Measurements from ENCODE around the gene GNAI2. TPM values are rescaled to one million over a fixed set of nuclear protein-coding genes. Genes with fewer than 3 reads are reported as not detected.

Gene GNAI2
- polyA plus RNA-seq, 1 donor from 2014 or later = 689 TPM

- Mint-ChIP-seq H3K9me3 (no peaks in the 10 kb centered on the region), H3K27me3 (peaks cover 1% of the 10 kb centered on the region), H3K4me3 (no peak overlapping the region), H3K4me1 (peaks cover 0 to 1% (median 0%) of the 10 kb centered on the region in 3 donors), H3K36me3 (no peaks in the 10 kb centered on the region), H3K27ac (no peak overlapping the region)
Observed at GRCh38 chr3:50211930-50212329, 24.1 kb upstream of the GNAI2 start.

DNA sequence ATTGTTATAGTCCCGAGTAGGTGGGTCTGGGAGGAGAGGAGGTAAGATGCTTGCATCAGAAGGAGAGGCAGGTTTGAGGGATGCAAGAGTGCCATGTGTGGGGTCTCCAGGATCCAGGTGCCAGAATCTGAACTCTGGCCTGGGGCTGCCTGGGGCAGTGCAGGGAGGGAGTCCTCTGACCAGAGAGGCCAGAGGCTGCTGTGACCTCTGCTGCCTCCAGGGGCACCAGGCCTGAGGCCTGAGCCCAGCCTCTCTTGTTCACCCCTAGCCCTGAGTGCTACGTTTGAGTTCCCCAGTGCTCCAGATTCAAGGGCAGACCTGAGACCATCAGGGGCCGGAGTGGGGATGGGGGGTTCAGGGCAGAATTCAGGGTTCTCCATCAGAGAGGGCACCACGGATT lies 23.5 kb upstream of the GNAI2 start:
- Mint-ChIP-seq H3K4me1 (peaks cover 0 to 1% (median 0%) of the 10 kb centered on the region in 3 donors), H3K27ac (no peak overlapping the region), H3K9me3 (no peaks in the 10 kb centered on the region), H3K27me3 (no peaks in the 10 kb centered on the region), H3K4me3 (no peak overlapping the region), H3K36me3 (no peaks in the 10 kb centered on the region)

DNA sequence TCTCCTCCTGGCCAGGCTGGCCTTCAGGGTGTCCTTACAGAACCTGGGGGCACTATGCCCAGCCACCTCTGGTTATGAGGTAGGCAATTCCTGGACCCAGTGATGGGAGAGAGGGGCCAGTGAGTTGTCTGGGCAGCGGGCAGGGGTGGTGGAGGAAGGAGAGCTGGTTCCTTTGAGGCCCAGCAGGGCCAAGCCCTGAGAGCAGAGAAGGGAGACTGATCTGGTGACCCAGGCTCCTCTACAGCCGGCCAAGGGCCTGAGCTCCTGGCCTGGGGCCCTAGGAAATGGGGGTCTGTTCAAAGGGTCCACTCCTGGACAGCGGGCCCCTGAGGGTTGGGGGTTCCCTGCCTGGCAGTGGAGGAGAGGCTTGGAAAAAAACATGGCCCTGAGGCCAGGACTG lies 23.0 kb upstream of the GNAI2 start:
- Mint-ChIP-seq H3K27me3 (no peaks in the 10 kb centered on the region), H3K36me3 (no peaks in the 10 kb centered on the region), H3K4me1 (peaks cover 0 to 1% (median 0%) of the 10 kb centered on the region in 3 donors), H3K9me3 (no peaks in the 10 kb centered on the region), H3K27ac (no peak overlapping the region), H3K4me3 (no peak overlapping the region)

DNA sequence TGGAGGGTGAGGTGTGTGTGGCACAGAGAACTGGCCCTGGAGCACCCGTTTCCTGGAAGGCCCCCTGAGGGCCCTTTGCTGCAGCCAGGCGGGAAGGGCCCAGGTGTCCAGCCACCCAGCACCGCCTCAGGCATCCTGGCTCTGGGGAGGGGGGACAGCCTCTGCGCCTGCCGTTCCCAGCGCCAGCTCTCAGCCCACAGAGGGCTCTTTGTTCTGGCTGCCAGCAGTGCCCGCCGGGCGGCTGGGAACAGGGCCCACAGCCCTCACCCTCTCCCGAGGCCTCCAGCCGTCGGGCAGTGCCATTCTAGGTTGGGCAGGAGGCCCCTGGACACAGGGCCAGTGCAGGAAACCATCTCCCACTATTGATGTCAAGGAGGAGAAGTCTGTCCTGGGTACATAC lies 22.6 kb upstream of the GNAI2 start:
- Mint-ChIP-seq H3K36me3 (no peaks in the 10 kb centered on the region), H3K27ac (no peak overlapping the region), H3K4me3 (no peak overlapping the region), H3K4me1 (peaks cover 0 to 1% (median 0%) of the 10 kb centered on the region in 3 donors), H3K27me3 (no peaks in the 10 kb centered on the region), H3K9me3 (no peaks in the 10 kb centered on the region)

- Mint-ChIP-seq H3K27me3 (no peaks in the 10 kb centered on the region), H3K9me3 (no peaks in the 10 kb centered on the region), H3K27ac (no peak overlapping the region), H3K4me3 (no peak overlapping the region), H3K4me1 (no peaks in the 10 kb centered on the region), H3K36me3 (no peaks in the 10 kb centered on the region)
Observed at GRCh38 chr3:50214824-50215223, 21.2 kb upstream of the GNAI2 start.

- H3K36me3 Mint-ChIP-seq = no peaks in the 10 kb centered on the region
Observed at GRCh38 chr3:50215529-50215928, 20.5 kb upstream of the GNAI2 start.

DNA sequence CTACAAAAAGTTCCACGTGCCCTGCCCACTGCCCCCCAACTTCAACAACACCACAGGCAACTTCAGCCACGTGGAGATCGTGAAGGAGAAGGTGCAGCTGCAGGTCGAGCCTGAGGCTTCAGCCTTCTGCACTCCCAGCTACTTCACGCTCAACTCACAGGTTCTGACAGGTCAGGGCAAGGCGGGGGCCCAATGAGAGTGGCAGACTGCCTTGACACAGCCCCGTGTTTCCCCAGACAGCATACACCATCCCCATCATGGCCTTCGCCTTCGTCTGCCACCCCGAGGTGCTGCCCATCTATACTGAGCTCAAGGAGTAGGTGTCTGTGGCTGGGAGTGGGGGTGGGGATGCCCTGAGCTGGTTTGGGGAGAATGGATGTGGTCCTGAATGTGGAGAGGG lies 18.3 kb upstream of the GNAI2 start:
- no peaks in the 10 kb centered on the region for H3K4me1 Mint-ChIP-seq
- no peaks in the 10 kb centered on the region for H3K9me3 Mint-ChIP-seq
- no peak overlapping the region for H3K27ac Mint-ChIP-seq
- H3K36me3 Mint-ChIP-seq = no peaks in the 10 kb centered on the region
- H3K27me3 Mint-ChIP-seq = no peaks in the 10 kb centered on the region
- no peak overlapping the region for H3K4me3 Mint-ChIP-seq

More at GRCh38 chr3:50215529-50215928, 20.5 kb upstream of the GNAI2 start:
- no peak overlapping the region for H3K27ac Mint-ChIP-seq
- H3K4me3 Mint-ChIP-seq = no peak overlapping the region
- no peaks in the 10 kb centered on the region for H3K27me3 Mint-ChIP-seq
- no peaks in the 10 kb centered on the region for H3K9me3 Mint-ChIP-seq
- no peaks in the 10 kb centered on the region for H3K4me1 Mint-ChIP-seq

- Mint-ChIP-seq H3K27me3 (no peaks in the 10 kb centered on the region), H3K4me1 (no peaks in the 10 kb centered on the region), H3K4me3 (no peak overlapping the region), H3K27ac (peak overlapping the region in 1 of 3 donors; percentile 53), H3K36me3 (no peaks in the 10 kb centered on the region), H3K9me3 (no peaks in the 10 kb centered on the region)
Observed at GRCh38 chr3:50218448-50218847, 17.6 kb upstream of the GNAI2 start.

GRCh38 chr3:50219285-50219684 lies 16.7 kb upstream of the GNAI2 start:
- H3K27ac Mint-ChIP-seq = no peak overlapping the region
- no peak overlapping the region for H3K4me3 Mint-ChIP-seq
- no peaks in the 10 kb centered on the region for H3K36me3 Mint-ChIP-seq
- peaks cover 2% of the 10 kb centered on the region for H3K27me3 Mint-ChIP-seq
- H3K9me3 Mint-ChIP-seq = no peaks in the 10 kb centered on the region
- no peaks in the 10 kb centered on the region for H3K4me1 Mint-ChIP-seq

GRCh38 chr3:50220109-50220508 lies 15.9 kb upstream of the GNAI2 start:
- H3K27me3 Mint-ChIP-seq = peaks cover 2% of the 10 kb centered on the region
- no peak overlapping the region for H3K4me3 Mint-ChIP-seq
- no peaks in the 10 kb centered on the region for H3K4me1 Mint-ChIP-seq
- no peaks in the 10 kb centered on the region for H3K36me3 Mint-ChIP-seq
- H3K27ac Mint-ChIP-seq = no peak overlapping the region
- H3K9me3 Mint-ChIP-seq = no peaks in the 10 kb centered on the region

DNA sequence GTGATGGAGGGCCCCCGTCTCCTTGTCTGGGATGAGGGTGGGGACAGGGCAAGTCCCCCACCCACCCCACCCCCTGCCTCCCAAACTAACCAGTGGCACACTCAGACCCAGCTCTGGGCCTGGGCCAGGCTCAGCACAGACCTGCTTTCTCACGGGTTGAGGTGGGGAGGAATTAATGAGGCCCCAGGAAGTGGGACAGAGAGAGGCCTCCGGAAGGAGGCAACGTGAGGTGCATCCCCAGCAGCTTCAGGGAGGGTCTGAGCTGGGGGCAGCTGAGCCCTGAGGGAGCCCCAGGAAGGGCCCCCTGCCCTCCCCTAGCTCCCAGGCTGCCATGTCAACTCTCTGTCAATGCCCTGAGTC lies 15.0 kb upstream of the GNAI2 start:
- Mint-ChIP-seq H3K36me3 (no peaks in the 10 kb centered on the region), H3K4me1 (peaks cover 2 to 3% (median 2%) of the 10 kb centered on the region in 3 donors), H3K4me3 (no peak overlapping the region), H3K9me3 (no peaks in the 10 kb centered on the region), H3K27ac (no peak overlapping the region), H3K27me3 (peaks cover 2% of the 10 kb centered on the region)

GRCh38 chr3:50221411-50222168 lies 14.4 kb upstream of the GNAI2 start:
- peaks cover 3 to 5% (median 4%) of the 10 kb centered on the region in 3 donors for H3K4me1 Mint-ChIP-seq
- H3K27me3 Mint-ChIP-seq = peaks cover 2% of the 10 kb centered on the region
- H3K27ac Mint-ChIP-seq = no peak overlapping the region
- H3K4me3 Mint-ChIP-seq = no peak overlapping the region
- no peaks in the 10 kb centered on the region for H3K36me3 Mint-ChIP-seq
- H3K9me3 Mint-ChIP-seq = no peaks in the 10 kb centered on the region

GRCh38 chr3:50222169-50222528 lies 13.9 kb upstream of the GNAI2 start:
- Mint-ChIP-seq H3K36me3 (no peaks in the 10 kb centered on the region), H3K27me3 (peaks cover 2% of the 10 kb centered on the region), H3K4me3 (no peak overlapping the region), H3K9me3 (no peaks in the 10 kb centered on the region), H3K4me1 (peaks cover 5 to 8% (median 6%) of the 10 kb centered on the region in 3 donors), H3K27ac (no peak overlapping the region)

DNA sequence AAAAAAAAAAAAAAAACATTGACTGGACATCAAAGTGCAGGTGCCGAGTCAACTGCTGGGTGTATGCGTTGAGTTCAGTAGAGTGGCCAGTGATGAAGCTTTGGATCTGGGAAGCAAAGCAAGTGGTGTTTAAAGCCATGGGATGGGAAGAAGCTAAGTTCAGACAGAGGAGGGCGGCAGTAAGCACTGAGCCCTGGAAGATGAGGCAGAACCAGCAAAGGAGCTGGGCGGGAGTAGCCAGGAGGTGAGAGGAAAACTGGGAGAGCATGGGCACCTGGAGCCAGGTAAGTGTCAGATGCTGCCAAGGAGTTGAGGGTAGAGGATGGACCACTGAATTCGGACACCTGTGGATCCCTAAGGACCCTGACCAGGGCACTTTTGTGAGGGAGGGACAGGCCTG lies 11.4 kb upstream of the GNAI2 start:
- H3K27ac Mint-ChIP-seq = peak overlapping the region; percentile 4 to 36 (median 34)
- peaks cover 5 to 19% (median 18%) of the 10 kb centered on the region in 3 donors for H3K4me1 Mint-ChIP-seq
- no peaks in the 10 kb centered on the region for H3K36me3 Mint-ChIP-seq
- peak overlapping the region in 3 of 4 donors; percentile 52 to 84 (median 61) for H3K4me3 Mint-ChIP-seq
- no peaks in the 10 kb centered on the region for H3K9me3 Mint-ChIP-seq
- peaks cover 2% of the 10 kb centered on the region for H3K27me3 Mint-ChIP-seq

- Mint-ChIP-seq H3K4me3 (peak overlapping the region; percentile 84 to 99 (median 94)), H3K9me3 (no peaks in the 10 kb centered on the region), H3K27ac (peak overlapping the region; percentile 70 to 94 (median 86)), H3K4me1 (peaks cover 17 to 30% (median 30%) of the 10 kb centered on the region in 3 donors), H3K36me3 (no peaks in the 10 kb centered on the region), H3K27me3 (peaks cover 2% of the 10 kb centered on the region)
Observed at GRCh38 chr3:50226888-50227389, 9.1 kb upstream of the GNAI2 start.

Measured in IgD-negative memory B cell (primary cell).